GM12891 (cell line): ENCODE data around the gene CTSG.
"Not testable (repeated sequence)": the region's sequence is repeated elsewhere in the genome, so short reads cannot be mapped to it uniquely, and the experiment has no call there.

Source experiments
- DNase-seq: peaks from one replicate; pipeline ENCODE4 v3.0.0; 2011; ENCODE audit warnings: low spot score; ENCODE audit not compliant: insufficient read length
- FAIRE-seq: peaks from 2 replicates; lab custom pipeline; 2011; peaks lifted over from hg19 to GRCh38; lab: Jason Lieb, UNC
- PAX5 ChIP-seq: IDR thresholded peaks from 2 replicates; pipeline ENCODE4 v1.6.1; 2011; ENCODE audit warnings: low read length, moderate library complexity, mild to moderate bottlenecking; ENCODE audit not compliant: insufficient read depth, severe bottlenecking
- POLR2A ChIP-seq: IDR thresholded peaks from 2 replicates; pipeline ENCODE4 v1.6.1; 2011; ENCODE audit warnings: low read depth, low read length, control low read depth
- POLR2AphosphoS5 ChIP-seq: IDR thresholded peaks from 2 replicates; pipeline ENCODE4 v1.6.1; 2011; ENCODE audit warnings: low read depth, low read length, control low read depth
- POU2F2 ChIP-seq: IDR thresholded peaks from 2 replicates; pipeline ENCODE4 v1.6.1; 2011; ENCODE audit warnings: low read depth, mild to moderate bottlenecking, control low read depth, low read length, moderate library complexity
- SPI1 ChIP-seq: IDR thresholded peaks from 2 replicates; pipeline ENCODE4 v1.6.1; 2011; ENCODE audit warnings: low read depth, low read length, control low read depth
- TAF1 ChIP-seq: IDR thresholded peaks from 2 replicates; pipeline ENCODE4 v1.6.1; 2011; ENCODE audit warnings: low read depth, low read length, control low read depth

Gene CTSG

DNA sequence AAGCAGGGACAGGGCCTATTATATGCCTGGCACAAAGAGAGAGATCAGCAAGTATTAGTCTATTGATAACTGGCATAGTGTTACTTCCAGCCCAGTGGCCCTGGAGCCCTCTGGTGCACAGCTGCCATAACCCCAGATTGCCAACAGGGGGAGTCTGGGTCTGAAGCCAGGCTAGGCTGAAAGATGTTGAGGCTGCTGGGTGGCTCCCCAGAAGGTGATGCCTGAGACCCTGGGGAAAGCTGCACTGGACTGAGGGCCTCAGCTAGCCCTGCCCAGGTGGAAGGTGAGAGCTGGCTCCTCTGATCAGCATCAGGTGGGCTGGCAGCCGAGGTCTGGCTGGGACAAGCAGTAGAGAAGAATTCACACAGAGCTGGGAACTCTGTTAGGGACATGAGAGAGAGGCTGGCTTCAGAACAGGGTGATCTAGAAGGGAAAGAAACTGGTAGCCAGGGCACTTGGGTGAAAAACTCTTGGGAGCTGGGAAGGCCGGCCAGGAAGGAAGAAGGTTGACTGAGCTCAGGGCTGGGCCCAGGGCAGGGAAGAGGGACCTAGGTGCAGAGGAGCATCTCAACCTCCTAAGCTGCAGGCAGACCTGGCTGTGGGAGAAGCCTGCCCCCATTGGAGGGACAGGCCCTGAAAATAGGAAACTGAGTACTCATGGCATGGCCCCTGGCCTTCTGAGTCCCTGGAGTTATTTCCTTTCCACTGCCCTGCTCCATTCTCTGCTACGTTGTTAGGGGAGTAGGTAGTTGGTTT is 29.6 kb upstream of the CTSG start:
- TF ChIP-seq SPI1: no peak
- TF ChIP-seq TAF1: no peak
- no peak for TF ChIP-seq PAX5
- TF ChIP-seq POLR2A: no peak
- no peak for TF ChIP-seq POLR2AphosphoS5
- no peak for TF ChIP-seq POU2F2
- FAIRE-seq (peak; percentile 95), DNase-seq (peak; percentile 46)

- FAIRE-seq (no peak), DNase-seq (no peak)
- no peak for TF ChIP-seq POU2F2
- no peak for TF ChIP-seq POLR2A
These were observed 21.4 kb upstream of the CTSG start for GRCh38 chr14:24597403-24597802.

DNA sequence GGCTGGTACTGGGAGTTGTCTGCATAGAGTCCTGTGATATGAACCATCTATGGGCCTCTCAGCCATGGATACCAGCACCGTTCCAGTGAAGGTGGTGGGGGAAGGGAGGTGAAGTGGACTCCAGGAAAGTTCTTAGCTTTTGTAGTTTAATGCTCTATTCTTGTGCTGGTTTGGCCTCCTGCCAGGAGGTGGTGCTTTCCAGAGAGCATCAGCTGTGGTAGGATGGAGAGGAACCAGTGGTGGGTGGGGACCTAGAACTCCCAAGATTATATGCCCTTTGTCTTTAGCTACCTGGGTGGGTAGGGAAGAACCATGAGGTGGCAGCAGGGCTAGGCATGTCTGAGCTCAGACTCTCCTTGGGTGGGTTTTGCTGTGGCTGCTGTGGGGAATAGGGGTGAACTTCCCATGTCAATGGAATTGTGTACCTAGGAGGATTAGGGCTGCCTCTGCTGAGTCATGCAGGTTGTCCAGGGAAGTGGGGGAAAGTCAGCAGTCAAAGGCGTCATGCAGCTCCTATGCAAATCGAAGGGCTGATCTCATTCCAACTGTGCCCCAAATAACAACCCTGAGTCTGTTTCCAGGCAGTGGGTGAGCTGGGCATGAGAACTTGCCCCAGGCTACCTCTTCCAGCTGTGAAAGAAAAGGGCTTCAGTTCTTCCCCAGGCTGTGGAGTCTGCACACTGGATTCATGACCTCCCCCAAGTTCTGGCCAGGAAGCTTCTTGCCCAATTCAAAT is 19.2 kb upstream of the CTSG start:
- DNase-seq: no peak
- FAIRE-seq: no peak

DNA sequence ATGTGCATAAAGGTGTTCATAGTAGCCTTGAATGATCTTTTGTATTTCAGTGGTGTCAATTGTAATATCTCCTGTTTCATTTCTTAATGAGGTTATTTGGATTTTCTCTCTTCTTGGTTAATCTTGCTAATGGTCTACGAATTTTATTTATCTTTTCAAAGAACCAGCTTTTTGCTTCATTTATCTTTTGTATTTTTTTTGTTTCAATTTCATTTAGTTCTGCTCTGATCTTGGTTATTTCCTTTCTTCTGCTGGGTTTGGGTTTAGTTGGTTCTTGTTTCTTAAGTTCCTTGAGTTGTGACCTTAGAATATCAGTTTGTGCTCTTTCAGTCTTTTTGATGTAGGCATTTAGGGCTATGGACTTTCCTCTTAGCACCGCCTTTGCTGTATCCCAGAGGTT is 15.0 kb upstream of the CTSG start:
- FAIRE-seq, DNase-seq: not testable (repeated sequence)

More for the DNA sequence above, 19.2 kb upstream of the CTSG start:
- TF ChIP-seq POU2F2: no peak
- TF ChIP-seq SPI1: no peak

DNA sequence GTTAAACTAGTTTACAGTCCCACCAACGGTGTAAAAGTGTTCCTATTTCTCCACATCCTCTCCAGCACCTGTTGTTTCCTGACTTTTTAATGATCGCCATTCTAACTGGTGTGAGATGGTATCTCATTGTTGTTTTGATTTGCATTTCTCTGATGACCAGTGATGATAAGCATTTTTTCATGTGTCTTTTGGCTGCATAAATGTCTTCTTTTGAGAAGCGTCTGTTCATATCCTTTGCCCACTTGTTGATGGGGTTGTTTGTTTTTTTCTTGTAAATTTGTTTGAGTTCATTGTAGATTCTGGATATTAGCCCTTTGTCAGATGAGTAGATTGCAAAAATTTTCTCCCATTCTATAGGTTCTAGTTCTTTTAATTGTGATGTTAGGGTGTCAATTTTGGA is 8.4 kb upstream of the CTSG start:
- not testable (repeated sequence) for FAIRE-seq, DNase-seq

- DNase-seq (no peak), FAIRE-seq (no peak)
- no peak for TF ChIP-seq POU2F2
- TF ChIP-seq TAF1: no peak
- TF ChIP-seq POLR2A: no peak
- TF ChIP-seq PAX5: no peak
- TF ChIP-seq POLR2AphosphoS5: no peak
- TF ChIP-seq SPI1: no peak
These were observed 2.5 kb upstream of the CTSG start for GRCh38 chr14:24578558-24578957.

DNA sequence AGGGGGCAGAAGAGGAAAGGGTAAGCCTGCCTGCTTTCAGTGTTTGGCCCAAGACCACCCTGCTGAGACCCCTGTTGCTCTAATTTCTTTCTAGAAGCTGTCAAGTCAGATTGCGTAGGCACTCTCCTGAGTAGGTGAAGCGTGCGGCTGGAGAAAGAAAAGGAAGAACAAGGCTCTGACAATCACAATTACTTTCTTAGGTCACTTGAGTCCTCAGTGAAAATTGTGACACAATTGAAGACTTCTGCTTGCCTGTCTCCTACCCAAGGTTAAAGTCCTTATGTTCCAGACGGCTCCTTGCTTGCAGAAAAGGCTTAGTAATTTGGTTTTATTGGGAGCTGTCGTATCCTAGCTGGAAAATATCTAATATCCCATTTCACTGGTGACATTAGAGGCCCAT is 721 bp upstream of the CTSG start:
- FAIRE-seq: no peak
- DNase-seq: no peak
- no peak for TF ChIP-seq TAF1

- DNase-seq (no peak), FAIRE-seq (no peak)
- TF ChIP-seq TAF1 (no peak), POU2F2 (no peak), POLR2A (no peak), PAX5 (no peak), POLR2AphosphoS5 (no peak), SPI1 (no peak)
These were observed 1.8 kb downstream of the CTSG start for GRCh38 chr14:24574206-24574774.

- no peak for DNase-seq
- no peak for TF ChIP-seq POLR2AphosphoS5
- no peak for TF ChIP-seq POLR2A
- no peak for TF ChIP-seq TAF1
- TF ChIP-seq SPI1: no peak
- TF ChIP-seq POU2F2: no peak
- TF ChIP-seq PAX5: no peak
- no peak for FAIRE-seq
These were observed 9.7 kb downstream of the CTSG start for GRCh38 chr14:24566318-24566717.

DNA sequence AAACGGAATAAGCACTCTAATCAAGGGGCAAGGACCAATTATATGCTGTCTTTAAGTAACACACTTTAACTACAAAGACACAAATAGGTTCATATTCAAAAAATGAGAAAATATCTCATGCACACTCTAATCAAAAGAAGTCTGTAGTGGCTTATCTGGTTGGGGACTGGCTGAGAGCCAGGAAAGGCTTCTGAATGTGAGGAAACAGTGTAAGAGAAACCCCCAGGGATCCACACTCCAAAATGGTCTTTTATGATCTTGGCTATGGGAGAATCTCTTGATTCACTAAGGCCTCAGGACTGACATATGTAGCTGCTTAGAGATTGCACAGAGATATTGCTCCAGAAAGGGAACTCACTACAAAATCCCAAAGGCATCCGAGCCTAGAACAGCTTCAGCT is 10.3 kb downstream of the CTSG start:
- DNase-seq (no peak), FAIRE-seq (no peak)
- no peak for TF ChIP-seq POLR2A
- no peak for TF ChIP-seq SPI1
- no peak for TF ChIP-seq POU2F2
- TF ChIP-seq POLR2AphosphoS5: no peak
- TF ChIP-seq PAX5: no peak
